Fibroblast of the aortic adventitia (primary cell): ENCODE measurements around the gene SLC9A4. TPM values are rescaled to one million over a fixed set of nuclear protein-coding genes. Genes with fewer than 3 reads are reported as not detected.

ENCODE experiments used
- DNase-seq: peaks from one replicate; pipeline ENCODE4 v3.0.0-alpha.2; 2010; ENCODE audit warnings: low read depth
- H3K4me3 ChIP-seq: 2 replicates; pipeline ENCODE4 v1.5.1; 2011; ENCODE audit warnings: low read depth, mild to moderate bottlenecking, control low read depth, low read length, moderate library complexity
- total RNA-seq: library from RNA; depleted of rRNA; stranded (reverse); fragments of >200 nt; gene quantifications from 2 replicates; pipeline ENCODE4 v1.2.3, GENCODE V29; 2012; ENCODE audit warnings: low replicate concordance
- TF ChIP-seq, protein P1 (sequence below): IDR thresholded peaks from 2 replicates; pipeline ENCODE4 v1.5.1; 2011; ENCODE audit warnings: mild to moderate bottlenecking, low read length, control low read depth, inconsistent platforms; ENCODE audit not compliant: insufficient read depth

The SLC9A4 gene
- total RNA-seq, 1 donor = not detected

DNA sequence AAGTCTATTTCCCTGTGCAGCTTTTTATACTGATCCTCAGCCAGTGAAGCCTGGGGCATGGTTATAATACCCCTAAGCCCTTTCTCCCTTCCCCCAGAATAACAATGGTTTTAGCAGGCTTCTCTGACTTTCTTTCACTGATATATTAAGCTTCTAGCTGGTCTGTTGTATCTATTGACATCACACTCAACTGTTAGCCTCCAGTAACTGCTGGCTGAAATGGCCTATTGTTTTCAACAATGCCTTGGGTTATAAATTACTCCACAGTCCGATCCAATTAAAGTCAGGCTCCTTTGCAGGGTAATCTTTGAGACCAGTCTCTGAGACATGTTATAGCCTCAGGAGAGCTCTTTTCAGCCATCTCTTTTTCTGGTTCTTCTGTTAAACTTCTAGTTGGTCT is 2.9 kb upstream of the SLC9A4 start:
- TF ChIP-seq, protein P1, sequence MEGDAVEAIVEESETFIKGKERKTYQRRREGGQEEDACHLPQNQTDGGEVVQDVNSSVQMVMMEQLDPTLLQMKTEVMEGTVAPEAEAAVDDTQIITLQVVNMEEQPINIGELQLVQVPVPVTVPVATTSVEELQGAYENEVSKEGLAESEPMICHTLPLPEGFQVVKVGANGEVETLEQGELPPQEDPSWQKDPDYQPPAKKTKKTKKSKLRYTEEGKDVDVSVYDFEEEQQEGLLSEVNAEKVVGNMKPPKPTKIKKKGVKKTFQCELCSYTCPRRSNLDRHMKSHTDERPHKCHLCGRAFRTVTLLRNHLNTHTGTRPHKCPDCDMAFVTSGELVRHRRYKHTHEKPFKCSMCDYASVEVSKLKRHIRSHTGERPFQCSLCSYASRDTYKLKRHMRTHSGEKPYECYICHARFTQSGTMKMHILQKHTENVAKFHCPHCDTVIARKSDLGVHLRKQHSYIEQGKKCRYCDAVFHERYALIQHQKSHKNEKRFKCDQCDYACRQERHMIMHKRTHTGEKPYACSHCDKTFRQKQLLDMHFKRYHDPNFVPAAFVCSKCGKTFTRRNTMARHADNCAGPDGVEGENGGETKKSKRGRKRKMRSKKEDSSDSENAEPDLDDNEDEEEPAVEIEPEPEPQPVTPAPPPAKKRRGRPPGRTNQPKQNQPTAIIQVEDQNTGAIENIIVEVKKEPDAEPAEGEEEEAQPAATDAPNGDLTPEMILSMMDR = no peak
- DNase-seq = no peak
- no peak overlapping the region for H3K4me3 ChIP-seq

DNA sequence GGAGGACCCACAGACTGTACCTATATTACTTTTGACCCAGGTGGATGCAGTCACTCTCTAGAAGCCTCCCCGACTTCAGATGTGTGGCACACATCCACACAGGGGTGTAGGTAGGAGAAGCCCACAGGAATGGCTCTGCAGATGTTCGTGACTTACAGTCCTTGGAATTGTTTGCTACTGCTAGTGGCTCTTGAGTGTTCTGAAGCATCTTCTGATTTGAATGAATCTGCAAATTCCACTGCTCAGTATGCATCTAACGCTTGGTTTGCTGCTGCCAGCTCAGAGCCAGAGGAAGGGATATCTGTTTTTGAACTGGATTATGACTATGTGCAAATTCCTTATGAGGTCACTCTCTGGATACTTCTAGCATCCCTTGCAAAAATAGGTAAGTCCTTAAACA is 605 bp downstream of the SLC9A4 start:
- TF ChIP-seq, protein P1 = no peak
- no peak for DNase-seq
- H3K4me3 ChIP-seq = no peak overlapping the region

DNA sequence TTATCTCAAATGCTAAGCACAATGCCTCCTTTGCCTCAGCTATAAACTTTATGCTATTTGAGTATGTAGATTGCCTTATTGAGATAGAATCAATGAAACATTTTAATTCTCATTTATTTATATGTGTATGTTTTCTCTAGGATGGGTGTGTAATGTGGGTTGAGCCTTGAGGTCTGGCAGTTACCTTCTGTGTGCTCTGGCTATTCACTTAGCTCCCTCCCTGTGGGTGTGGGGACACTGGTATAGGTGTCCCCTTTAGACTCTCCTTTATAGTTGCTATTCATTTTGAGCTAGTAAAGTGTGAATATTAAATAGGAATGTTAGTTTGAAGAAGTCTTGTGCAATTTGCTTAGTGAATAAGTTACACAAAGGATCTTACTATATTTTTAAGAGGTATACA is 1.8 kb downstream of the SLC9A4 start:
- no peak overlapping the region for H3K4me3 ChIP-seq
- DNase-seq = no peak
- TF ChIP-seq, protein P1 = no peak

DNA sequence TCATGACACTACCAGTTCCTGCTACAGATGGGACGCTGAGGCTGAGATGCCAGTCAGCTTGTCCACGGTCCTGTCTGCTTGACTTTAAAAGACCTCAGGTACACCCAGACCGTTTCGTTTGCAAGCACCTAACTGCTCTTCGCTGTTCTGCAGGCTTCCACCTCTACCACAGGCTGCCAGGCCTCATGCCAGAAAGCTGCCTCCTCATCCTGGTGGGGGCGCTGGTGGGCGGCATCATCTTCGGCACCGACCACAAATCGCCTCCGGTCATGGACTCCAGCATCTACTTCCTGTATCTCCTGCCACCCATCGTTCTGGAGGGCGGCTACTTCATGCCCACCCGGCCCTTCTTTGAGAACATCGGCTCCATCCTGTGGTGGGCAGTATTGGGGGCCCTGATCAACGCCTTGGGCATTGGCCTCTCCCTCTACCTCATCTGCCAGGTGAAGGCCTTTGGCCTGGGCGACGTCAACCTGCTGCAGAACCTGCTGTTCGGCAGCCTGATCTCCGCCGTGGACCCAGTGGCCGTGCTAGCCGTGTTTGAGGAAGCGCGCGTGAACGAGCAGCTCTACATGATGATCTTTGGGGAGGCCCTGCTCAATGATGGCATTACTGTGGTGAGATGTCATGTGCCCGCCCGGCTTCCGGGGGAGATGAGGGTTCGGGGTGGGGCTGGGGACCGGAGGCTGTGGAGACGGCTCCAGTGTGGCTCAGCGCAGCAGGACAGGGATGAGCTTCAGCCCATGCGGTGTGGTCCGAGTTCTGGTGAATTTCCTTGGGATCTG is 5.9 kb downstream of the SLC9A4 start:
- TF ChIP-seq, protein P1 = no peak
- no peak for DNase-seq
- no peak overlapping the region for H3K4me3 ChIP-seq

DNA sequence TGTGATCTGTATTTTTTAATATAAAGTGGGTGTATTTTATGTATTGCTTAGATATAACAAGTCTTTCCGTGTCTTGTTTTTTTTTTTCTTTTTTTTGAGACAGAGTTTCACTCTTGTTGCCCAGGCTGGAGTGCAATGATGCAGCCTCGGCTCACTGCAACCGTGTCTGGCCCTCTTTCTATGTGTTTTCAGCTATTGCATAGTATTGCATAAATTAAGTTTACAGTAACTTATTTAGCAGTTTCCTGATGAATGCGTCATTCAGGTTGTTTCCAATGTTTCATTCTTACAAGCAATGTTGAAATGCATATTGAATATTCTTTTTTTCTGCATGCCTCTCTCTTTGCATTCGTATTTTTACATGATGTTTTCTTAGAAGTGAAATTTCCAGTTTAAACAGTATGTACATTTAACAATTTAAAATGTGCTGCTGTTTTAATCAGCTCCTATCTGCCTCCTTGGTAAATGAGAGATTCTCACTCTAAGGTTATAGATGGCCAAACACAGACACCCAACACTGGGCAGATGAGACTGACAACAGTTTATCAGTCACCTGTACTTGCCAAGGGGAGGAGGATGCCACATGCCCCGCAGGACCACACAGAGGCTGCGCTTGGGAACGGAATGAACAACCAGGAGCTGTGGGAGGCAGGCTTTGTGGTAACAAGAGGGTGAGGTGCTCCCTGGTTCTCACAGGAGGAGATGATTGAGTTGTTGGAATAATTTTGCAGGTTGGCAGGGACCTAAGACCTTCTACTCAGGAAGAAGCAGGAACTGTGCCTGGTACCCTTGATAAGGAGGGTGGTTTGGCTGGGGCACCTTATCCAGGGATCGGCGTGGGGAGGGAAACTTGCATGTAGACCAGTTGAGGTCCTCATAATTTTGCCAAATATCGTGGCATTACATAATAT is 7.5 kb downstream of the SLC9A4 start:
- TF ChIP-seq, protein P1 = no peak
- H3K4me3 ChIP-seq = no peak overlapping the region
- DNase-seq = peak; percentile 11

DNA sequence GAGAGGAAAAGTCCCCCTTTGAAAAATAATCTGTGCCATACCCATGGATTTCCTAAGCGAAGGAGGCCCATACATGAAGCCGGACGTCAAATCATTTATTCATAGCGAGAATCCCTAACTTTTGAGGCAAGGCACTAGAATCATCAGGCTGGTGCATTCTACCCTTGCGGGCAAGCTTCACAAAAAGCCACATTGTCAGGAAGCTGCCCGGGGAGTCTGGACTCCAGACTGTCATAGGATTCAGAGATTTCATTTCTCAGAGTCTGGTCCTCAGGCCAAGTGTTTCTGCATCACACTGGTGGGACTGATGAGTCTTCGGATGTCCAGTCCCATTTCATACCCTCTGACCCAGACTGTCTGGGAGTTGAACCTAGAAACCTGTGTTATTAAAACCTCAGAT is 8.9 kb downstream of the SLC9A4 start:
- TF ChIP-seq, protein P1 = no peak
- H3K4me3 ChIP-seq = no peak overlapping the region
- DNase-seq = no peak
